ENCODE data around the gene RFX1.

Gene RFX1

DNA sequence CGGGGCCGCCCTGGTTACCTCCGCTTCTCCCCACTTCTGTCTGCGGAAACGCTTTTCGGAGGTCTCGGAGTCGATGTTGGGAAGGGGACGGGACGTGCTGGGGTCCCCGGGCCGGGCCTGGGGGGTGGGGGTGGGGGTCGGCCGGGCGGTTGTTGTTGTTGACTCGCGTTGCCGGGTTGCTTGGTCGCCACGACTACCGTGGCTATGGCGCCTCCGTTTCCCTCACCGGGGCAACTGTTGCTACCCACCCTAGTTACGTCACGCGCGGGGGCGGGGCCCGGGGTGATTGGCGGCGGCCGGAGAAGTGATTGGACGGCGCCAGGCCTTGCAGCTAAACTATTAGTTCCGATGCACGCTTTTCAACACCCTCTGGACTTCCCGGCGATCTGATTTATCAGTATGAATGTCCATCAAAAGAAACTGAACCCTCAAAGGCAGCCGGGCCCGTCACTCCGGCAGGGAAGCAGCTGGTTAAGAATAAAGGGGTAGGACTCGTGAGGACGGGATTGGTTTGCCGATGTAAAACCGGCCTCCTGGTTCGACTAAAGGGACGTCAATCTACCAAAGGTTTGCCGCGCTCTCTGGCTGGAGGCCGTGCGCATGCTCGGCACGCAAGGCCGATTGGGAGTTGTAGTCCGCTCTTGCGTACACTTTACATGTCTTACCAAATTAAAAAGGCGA is at the start of gene RFX1:
Gene RFX1 (minus strand): TSS at position 236 of the 681 bp plus-strand sequence. CDS start 12,477 bp downstream, outside the sequence.
- H3K36me3 Mint-ChIP-seq (ENCODE audit: low read depth), result peaks cover under 1% of the 10 kb centered on the region
- no peak for TF ChIP-seq CTCF (IDR thresholded peaks at IDR 0.05; ENCODE audit: unreplicated experiment in 3 of 3)
- peaks cover 23% of the 10 kb centered on the region for H3K4me1 Mint-ChIP-seq
- peak within 1 kb of the TSS; percentile 98 to 100 (median 99) for H3K27ac Mint-ChIP-seq
- H3K27me3 Mint-ChIP-seq (ENCODE audit: low read depth), result no peaks in the 10 kb centered on the region
- no peaks in the 10 kb centered on the region for H3K9me3 Mint-ChIP-seq
- H3K4me3 Mint-ChIP-seq, result peak within 1 kb of the TSS; percentile 90 to 95 (median 93)

GRCh38 chr19:14055396-14055795 is 49.3 kb upstream of the RFX1 start:
- Mint-ChIP-seq H3K36me3 (ENCODE audit: low read depth) (peaks cover 16% of the 10 kb centered on the region), H3K9me3 (peaks cover 3% of the 10 kb centered on the region), H3K4me1 (peaks cover 4% of the 10 kb centered on the region), H3K4me3 (no peak overlapping the region), H3K27me3 (ENCODE audit: low read depth) (peaks cover 43% of the 10 kb centered on the region), H3K27ac (no peak overlapping the region)
- TF ChIP-seq CTCF (IDR thresholded peaks at IDR 0.05; ENCODE audit: unreplicated experiment in 3 of 3), result no peak

- Mint-ChIP-seq H3K4me1 (peaks cover under 1% of the 10 kb centered on the region), H3K36me3 (ENCODE audit: low read depth) (peaks cover 19% of the 10 kb centered on the region), H3K27ac (no peak overlapping the region), H3K27me3 (ENCODE audit: low read depth) (peaks cover 39% of the 10 kb centered on the region), H3K9me3 (peaks cover 3% of the 10 kb centered on the region), H3K4me3 (no peak overlapping the region)
- TF ChIP-seq CTCF (IDR thresholded peaks at IDR 0.05; ENCODE audit: unreplicated experiment in 3 of 3), result no peak
Observed at GRCh38 chr19:14054721-14055120, 48.6 kb upstream of the RFX1 start.

- Mint-ChIP-seq H3K4me1 (no peaks in the 10 kb centered on the region), H3K36me3 (ENCODE audit: low read depth) (peaks cover 19% of the 10 kb centered on the region), H3K27me3 (ENCODE audit: low read depth) (peaks cover 33% of the 10 kb centered on the region), H3K4me3 (peak overlapping the region in 1 of 3 experiments; percentile 25), H3K27ac (peak overlapping the region in 1 of 3 experiments; percentile 24), H3K9me3 (peaks cover 3% of the 10 kb centered on the region)
- no peak for TF ChIP-seq CTCF (IDR thresholded peaks at IDR 0.05; ENCODE audit: unreplicated experiment in 3 of 3)
Observed at GRCh38 chr19:14054099-14054498, 48.0 kb upstream of the RFX1 start.

DNA sequence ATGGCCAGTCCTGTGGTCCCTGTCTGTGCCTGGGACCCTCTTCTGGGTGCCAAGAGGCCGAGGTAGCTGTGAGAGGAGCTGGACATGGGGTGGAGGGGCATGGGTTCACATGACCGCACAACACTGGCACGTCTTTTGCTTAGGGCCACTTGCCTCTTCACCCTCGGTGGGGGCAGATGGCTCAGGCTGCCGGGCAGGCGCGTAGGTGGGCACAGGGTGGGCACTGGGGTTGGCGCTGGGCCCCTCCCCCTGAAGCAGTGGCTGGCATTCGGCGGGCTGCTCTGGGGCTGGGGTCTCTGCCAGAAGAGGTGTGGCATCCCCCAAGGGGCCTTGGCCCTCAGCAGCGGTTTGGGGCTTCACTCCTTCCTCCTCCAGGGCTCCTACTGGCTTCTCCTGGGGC is 47.4 kb upstream of the RFX1 start:
- no peak for TF ChIP-seq CTCF (IDR thresholded peaks at IDR 0.05; ENCODE audit: unreplicated experiment in 3 of 3)
- H3K4me3 Mint-ChIP-seq, result no peak overlapping the region
- peaks cover 3% of the 10 kb centered on the region for H3K9me3 Mint-ChIP-seq
- H3K27ac Mint-ChIP-seq, result no peak overlapping the region
- peaks cover 27% of the 10 kb centered on the region for H3K27me3 Mint-ChIP-seq (ENCODE audit: low read depth)
- peaks cover 19% of the 10 kb centered on the region for H3K36me3 Mint-ChIP-seq (ENCODE audit: low read depth)
- H3K4me1 Mint-ChIP-seq, result no peaks in the 10 kb centered on the region

GRCh38 chr19:14053032-14053431 is 46.9 kb upstream of the RFX1 start:
- peaks cover 22% of the 10 kb centered on the region for H3K27me3 Mint-ChIP-seq (ENCODE audit: low read depth)
- H3K9me3 Mint-ChIP-seq, result peaks cover 3% of the 10 kb centered on the region

More at GRCh38 chr19:14053032-14053431, 46.9 kb upstream of the RFX1 start:
- peaks cover 19% of the 10 kb centered on the region for H3K36me3 Mint-ChIP-seq (ENCODE audit: low read depth)
- no peak for TF ChIP-seq CTCF (IDR thresholded peaks at IDR 0.05; ENCODE audit: unreplicated experiment in 3 of 3)
- no peak overlapping the region for H3K4me3 Mint-ChIP-seq
- no peak overlapping the region for H3K27ac Mint-ChIP-seq
- no peaks in the 10 kb centered on the region for H3K4me1 Mint-ChIP-seq
